SK-N-SH (cell line): ENCODE data around the gene DCAF10. TPM values are rescaled to one million over a fixed set of nuclear protein-coding genes. Genes with fewer than 3 reads are reported as not detected.

Experiments used
- CTCF ChIA-PET: fragments of 300-600, 350-600 bp; formaldehyde crosslinking; extraction: SDS; loops from one replicate; lab custom pipeline; 2021; lab: Yijun Ruan, JAX
- POLR2A ChIA-PET: fragments of 350-600 bp; sonication (Branson Sonifier 250); formaldehyde crosslinking; extraction: SDS; loops from one replicate; lab custom pipeline; 2020; ENCODE audit warnings: antibody characterized with exemption, inconsistent platforms; lab: Yijun Ruan, JAX
- DNase-seq: peaks from one replicate; pipeline ENCODE4 v3.0.0; 2012
- H2AFZ ChIP-seq: fragments of 200-600 bp; sonication (generic); 2 replicates; pipeline ENCODE4 v1.8.1; 2016; ENCODE audit warnings: antibody characterized with exemption, mild to moderate bottlenecking, low read depth
- H3F3A ChIP-seq: fragments of 200-600 bp; sonication (generic); replicated peaks from 2 replicates; pipeline ENCODE3; 2016; ENCODE audit warnings: antibody characterized with exemption, mild to moderate bottlenecking; ENCODE audit not compliant: insufficient read depth
- H3K27ac ChIP-seq, 2 experiments: fragments of 200-500 bp in 1 of 2; fragments of 200-600 bp in 1 of 2; sonication (Bioruptor generic) in 1 of 2; sonication (generic), shearing (Covaris generic) in 1 of 2; 2 replicates each; pipeline versions ENCODE4 v1.5.1 to v1.6.1; 2014 to 2016; ENCODE audit warnings: low read depth in 2 of 2, inconsistent platforms in 1 of 2, low read length in 1 of 2, mild to moderate bottlenecking in 1 of 2, mixed read lengths in 1 of 2
- H3K27me3 ChIP-seq: fragments of 200-600 bp; sonication (generic), shearing (Covaris generic); 2 replicates; pipeline ENCODE4 v1.6.1; 2016; ENCODE audit warnings: mixed run types; ENCODE audit not compliant: insufficient read depth
- H3K36me3 ChIP-seq, 2 experiments: fragments of 200-500 bp in 1 of 2; fragments of 200-600 bp in 1 of 2; sonication (Bioruptor generic) in 1 of 2; sonication (generic) in 1 of 2; replicated peaks in 1 of 2; 2 replicates each; pipeline versions ENCODE3 to v1.5.1; 2014 to 2016; ENCODE audit warnings: low read length in 1 of 2, mild to moderate bottlenecking in 1 of 2; ENCODE audit not compliant: insufficient read depth in 2 of 2, control insufficient read depth in 1 of 2
- H3K4me1 ChIP-seq, 2 experiments: fragments of 200-500 bp in 1 of 2; fragments of 200-600 bp in 1 of 2; sonication (Bioruptor generic) in 1 of 2; sonication (generic), shearing (Covaris generic) in 1 of 2; 2 replicates each; pipeline versions ENCODE4 v1.5.1 to v1.6.1; 2014 to 2016; ENCODE audit warnings: low read depth in 1 of 2, low read length in 1 of 2, mixed run types in 1 of 2; ENCODE audit not compliant: insufficient read depth in 2 of 2, control insufficient read depth in 1 of 2
- H3K4me2 ChIP-seq: fragments of 200-600 bp; sonication (generic), shearing (Covaris generic); 2 replicates; pipeline ENCODE4 v1.6.1; 2017; ENCODE audit warnings: mixed run types
- H3K4me3 ChIP-seq, 2 experiments: fragments of 200-500 bp in 1 of 2; fragments of 200-600 bp in 1 of 2; sonication (Bioruptor generic) in 1 of 2; sonication (generic), shearing (Covaris generic) in 1 of 2; 2 replicates each; pipeline versions ENCODE4 v1.5.1 to v1.8.1; 2014 to 2016; ENCODE audit warnings: low read depth in 2 of 2, inconsistent platforms in 1 of 2, low read length in 1 of 2, mild to moderate bottlenecking in 1 of 2, mixed read lengths in 1 of 2, moderate library complexity in 1 of 2
- H3K79me2 ChIP-seq: fragments of 200-600 bp; sonication (generic); 2 replicates; pipeline ENCODE4 v1.8.1; 2017; ENCODE audit warnings: mild to moderate bottlenecking; ENCODE audit not compliant: insufficient read depth
- H3K9ac ChIP-seq: fragments of 200-600 bp; sonication (generic); 2 replicates; pipeline ENCODE4 v1.6.1; 2017; ENCODE audit warnings: mixed run types
- H3K9me2 ChIP-seq: fragments of 200-600 bp; sonication (generic); 2 replicates; pipeline ENCODE4 v1.6.1; 2017; ENCODE audit warnings: mixed run types
- H3K9me3 ChIP-seq: fragments of 200-600 bp; sonication (generic); 2 replicates; pipeline ENCODE4 v1.6.1; 2017; ENCODE audit warnings: mixed run types, mild to moderate bottlenecking, moderate library complexity
- H4K20me1 ChIP-seq: fragments of 200-600 bp; sonication (generic); 2 replicates; pipeline ENCODE4 v1.6.1; 2017; ENCODE audit warnings: mild to moderate bottlenecking, mixed run types; ENCODE audit not compliant: insufficient read depth
- ELF1 ChIP-seq: IDR thresholded peaks from 2 replicates; pipeline ENCODE4 v1.4.0; 2012
- EP300 ChIP-seq, 2 experiments: IDR thresholded peaks; 2 replicates each; pipeline versions ENCODE4 v1.4.0 to v1.6.1; 2012; ENCODE audit warnings: borderline replicate concordance in 1 of 2, low read depth in 1 of 2, low read length in 1 of 2
- GATA2 ChIP-seq: sonication (generic); formaldehyde crosslinking; IDR thresholded peaks from 2 replicates; pipeline ENCODE4 v1.5.0; 2020; ENCODE audit warnings: mild to moderate bottlenecking, missing genetic modification reagents
- JUND ChIP-seq: IDR thresholded peaks from 2 replicates; pipeline ENCODE4 v1.4.0; 2012
- MEF2A ChIP-seq: IDR thresholded peaks from 2 replicates; pipeline ENCODE4 v1.4.0; 2012; ENCODE audit warnings: low read depth, borderline replicate concordance
- NFIC ChIP-seq: IDR thresholded peaks from 2 replicates; pipeline ENCODE4 v1.4.0; 2012; ENCODE audit warnings: borderline replicate concordance
- PBX3 ChIP-seq: IDR thresholded peaks from 2 replicates; pipeline ENCODE4; 2012
- POLR2AphosphoS5 ChIP-seq: IDR thresholded peaks from 2 replicates; pipeline ENCODE4 v1.6.1; 2012; ENCODE audit warnings: low read depth, low read length
- RAD21 ChIP-seq: IDR thresholded peaks from 2 replicates; pipeline ENCODE4 v1.6.1; 2012; ENCODE audit warnings: mild to moderate bottlenecking, low read length
- RCOR1 ChIP-seq: fragments of 150-350 bp; IDR thresholded peaks from 2 replicates; pipeline ENCODE4 v1.6.1; 2017; ENCODE audit warnings: antibody characterized with exemption, low read length
- REST ChIP-seq: IDR thresholded peaks from 2 replicates; pipeline ENCODE4 v1.6.1; 2012; ENCODE audit warnings: mild to moderate bottlenecking, low read depth, low read length, moderate library complexity
- RFX5 ChIP-seq: IDR thresholded peaks from 2 replicates; pipeline ENCODE4 v1.6.1; 2012; ENCODE audit warnings: mild to moderate bottlenecking, improper control_type of control experiment, low read length
- USF1 ChIP-seq: IDR thresholded peaks from 2 replicates; pipeline ENCODE4 v1.4.0; 2012; ENCODE audit warnings: low read depth, borderline replicate concordance
- WGBS: methylation state at CpG from one replicate; pipeline ENCODE4 v1.1.6; 2017; ENCODE audit warnings: low lambda C conversion rate; 5-methylcytosine and 5-hydroxymethylcytosine counted together
- polyA plus RNA-seq, 3 experiments: library from polyadenylated mRNA; depleted of rRNA; stranded (reverse); fragments of >200 nt; gene quantifications; 2 replicates each; pipeline ENCODE4 v1.2.3, GENCODE V29; 2012

The DCAF10 gene
- polyA plus RNA-seq, 1 of the 3 experiments (the other 2 are of a cell fraction), result 11.8 TPM

- TF ChIP-seq JUND, result no peak
- TF ChIP-seq RAD21, result no peak
- no peak for TF ChIP-seq NFIC
- no peak for TF ChIP-seq PBX3
- TF ChIP-seq RCOR1, result no peak
- TF ChIP-seq RFX5, result no peak
- peak; percentile 77 for TF ChIP-seq ELF1
- no peak for TF ChIP-seq EP300 (IDR thresholded peaks at IDR 0.05; ENCODE audit: borderline replicate concordance in 1 of 2, low read depth in 1 of 2, low read length in 1 of 2)
- peak; percentile 75 for TF ChIP-seq POLR2AphosphoS5
- TF ChIP-seq GATA2, result no peak
- TF ChIP-seq USF1, result peak; percentile 64; the same call in 1 of the 2 replicates
Measured at GRCh38 chr9:37753489-37754190, 47.0 kb upstream of the DCAF10 start, which contains the start of gene TRMT10B (continued).

GRCh38 chr9:37758747-37759146 lies 41.9 kb upstream of the DCAF10 start:
- POLR2A ChIA-PET, result interaction anchor here (1.2 kb wide), 1 partner anchor 15 kb away, joined by 4 read pairs; no protein-coding TSS in a partner anchor
- peaks cover 0 to 4% of the 10 kb centered on the region in 2 experiments for H3K36me3 ChIP-seq
- no peaks in the 10 kb centered on the region for H3K9me2 ChIP-seq
- no peak for DNase-seq
- 87% methylated on average over 3 of the region's 3 CpGs for WGBS
- no peak overlapping the region for H2AFZ ChIP-seq
- TF ChIP-seq REST (no peak), POLR2AphosphoS5 (no peak), MEF2A (no peak)
- H3K9me3 ChIP-seq, result no peaks in the 10 kb centered on the region
- H3K4me1 ChIP-seq, result peaks cover 0 to 2% of the 10 kb centered on the region in 2 experiments; a peak in 1 of 4 replicates
- CTCF ChIA-PET, result no interaction called here
- H3K9ac ChIP-seq, result no peak overlapping the region
- no peaks in the 10 kb centered on the region for H4K20me1 ChIP-seq
- 0 out of 2 replicates have a peak, but pooled peaks cover 4% of the 10 kb centered on the region for H3K79me2 ChIP-seq
- H3K4me2 ChIP-seq, result no peak overlapping the region
- no peaks in the 10 kb centered on the region for H3K27me3 ChIP-seq
- H3K4me3 ChIP-seq, result no peak overlapping the region
- peaks cover 5% of the 10 kb centered on the region for H3F3A ChIP-seq
- no peak overlapping the region for H3K27ac ChIP-seq
